Measurements from ENCODE around the gene PACS2. TPM values are rescaled to one million over a fixed set of nuclear protein-coding genes. Genes with fewer than 3 reads are reported as not detected.

The PACS2 gene
- total and polyA plus RNA-seq, 2 of the 4 experiments (the other 2 are of a cell fraction), result 15.6 to 32.2 TPM

- peak overlapping the region; percentile 49 for H2AFZ ChIP-seq (replicated peaks; ENCODE audit: low read length, poor library complexity)
- DNase-seq, result no peak
- H2BK5ac ChIP-seq (ENCODE audit: low read depth, low read length, poor library complexity, severe bottlenecking), result no peak overlapping the region
- no peak overlapping the region for H2AK9ac ChIP-seq (replicated peaks; ENCODE audit: low read depth, low read length, poor library complexity)
- ChIA-PET CTCF (no interaction called here), POLR2A (ENCODE audit: unreplicated experiment) (no interaction called here)
- H2BK20ac ChIP-seq (ENCODE audit: low read depth, low read length), result no peak overlapping the region
- H3K27me3 ChIP-seq (ENCODE audit: control insufficient read depth, insufficient read depth, low read length), result no peaks in the 10 kb centered on the region
- H2BK120ac ChIP-seq (ENCODE audit: low read depth, low read length), result no peak overlapping the region
- in situ Hi-C loops (cut with MboI; ENCODE audit: low sequenced_read_pairs) (no loop called here), dilution Hi-C loops (cut with HindIII; ENCODE audit: low sequenced_read_pairs, unreplicated experiment) (no loop called here), intact Hi-C loops (cut with micrococcal nuclease) (no loop called here)
- H3K79me1 ChIP-seq (ENCODE audit: low read depth in 1 of 2, low read length in 2 of 2), result peaks cover 16 to 51% of the 10 kb centered on the region in 2 experiments
- no TSS peak for BruUV-seq (replicated peaks)
- H3K4me3 ChIP-seq (ENCODE audit: insufficient read depth, low read depth, low read length), result no peak overlapping the region
- H3K9me1 ChIP-seq (ENCODE audit: insufficient read depth, low read length), result peaks cover 9% of the 10 kb centered on the region; the same call in 1 of the 2 replicates
- TF ChIP-seq RAD21 (IDR thresholded peaks at IDR 0.05; ENCODE audit: low read length), result no peak
- TF ChIP-seq USF2 (IDR thresholded peaks at IDR 0.05; ENCODE audit: low read depth, low read length), result no peak
- no peak for TF ChIP-seq CTCF (conservative IDR thresholded peaks at IDR 0.05; ENCODE audit: low read depth, low read length)
- TF ChIP-seq CEBPB (IDR thresholded peaks at IDR 0.05; ENCODE audit: low read depth, low read length), result no peak
- TF ChIP-seq BHLHE40 (IDR thresholded peaks at IDR 0.05; ENCODE audit: low read depth, low read length), result no peak
- TF ChIP-seq MXI1 (IDR thresholded peaks at IDR 0.05; ENCODE audit: borderline replicate concordance, low read depth, low read length), result no peak
- TF ChIP-seq RFX5 (IDR thresholded peaks at IDR 0.05; ENCODE audit: low read depth, low read length), result no peak
- no peak for TF ChIP-seq ELK1 (IDR thresholded peaks at IDR 0.05; ENCODE audit: borderline replicate concordance, low read depth, low read length)
- no peak for TF ChIP-seq CHD1 (IDR thresholded peaks at IDR 0.05; ENCODE audit: low read depth, low read length)
- no peak for TF ChIP-seq MAFK (IDR thresholded peaks at IDR 0.05; ENCODE audit: low read depth, low read length)
- TF ChIP-seq RCOR1 (IDR thresholded peaks at IDR 0.05; ENCODE audit: insufficient replicate concordance, low read length), result no peak
- peaks cover 7% of the 10 kb centered on the region for H3K4me1 ChIP-seq (ENCODE audit: control insufficient read depth, insufficient read depth, low read length)
- no peaks in the 10 kb centered on the region for H3K9me3 ChIP-seq (ENCODE audit: control insufficient read depth, insufficient read depth, low read length)
- 0 out of 2 replicates have a peak overlapping the region, but pooled peaks have one; percentile 49 for H3K4ac ChIP-seq (ENCODE audit: low read depth, low read length)
- peaks cover 57% of the 10 kb centered on the region for H4K20me1 ChIP-seq (ENCODE audit: insufficient read depth, low read length)
- H3K18ac ChIP-seq (ENCODE audit: low read depth, low read length), result no peak overlapping the region
- no peak overlapping the region for H4K5ac ChIP-seq (ENCODE audit: low read depth, low read length)
- H3K27ac ChIP-seq (ENCODE audit: insufficient read depth, low read length), result no peak overlapping the region
- WGBS, 2 experiments (ENCODE audit: extremely low coverage in 2 of 2, insufficient read length in 1 of 2), result 98% methylated on average over 11 of the region's 13 CpGs; no CpG with 5 or more reads in 1 of the 2 experiments
- peak overlapping the region; percentile 24; the same call in 1 of the 2 replicates for H2AK5ac ChIP-seq (ENCODE audit: low read depth, low read length)
- no peak overlapping the region for H3K14ac ChIP-seq (replicated peaks; ENCODE audit: low read depth, low read length)
- no peak overlapping the region for H4K8ac ChIP-seq (ENCODE audit: low read depth in 2 of 2, low read length in 2 of 2)
- H3K56ac ChIP-seq (ENCODE audit: extremely low read depth, insufficient read depth, low read length), result no peak overlapping the region
- no peaks in the 10 kb centered on the region; the same call in 1 of the 2 replicates for H3K36me3 ChIP-seq (ENCODE audit: control insufficient read depth, insufficient read depth, low read length)
- no peak overlapping the region for H4K91ac ChIP-seq (ENCODE audit: insufficient read depth, low read depth, low read length)
- H2BK15ac ChIP-seq (ENCODE audit: low read depth, low read length), result no peak overlapping the region
- ATAC-seq (ENCODE audit: low read depth), result no peak
- no peak overlapping the region for H3K23ac ChIP-seq (ENCODE audit: low read depth, low read length)
- no peak overlapping the region for H3K4me2 ChIP-seq (ENCODE audit: low read depth, low read length)
- no peak overlapping the region for H3K9ac ChIP-seq (ENCODE audit: low read depth, low read length)
Measured at GRCh38 chr14:105323663-105324062, 9.1 kb downstream of the PACS2 start.

Data from IMR-90 (cell line).